Activated gamma-delta T cell treated with anti-CD3 and anti-CD28 coated beads, Interleukin-2, amount 50 U/mL, for 16 hours (primary cell): ENCODE measurements around the gene BTN3A1.
A peak's percentile ranks its signal among the peaks of the same experiment; 100 is the strongest.
"Not testable (repeated sequence)": the region's sequence is repeated elsewhere in the genome, so short reads cannot be mapped to it uniquely, and the experiment has no call there.

Source experiments
- DNase-seq: peaks from one replicate; pipeline ENCODE4 v3.0.0-alpha.2; 2020; ENCODE audit warnings: low read depth

Gene BTN3A1

GRCh38 chr6:26401987-26402658, at the start of gene BTN3A1:
Gene BTN3A1, plus strand, starts transcription at chr6:26402275. Its CDS starts 3,289 bp downstream, at chr6:26405564.
- peak; percentile 53 for DNase-seq

GRCh38 chr6:26352315-26352714, 49.8 kb upstream of the BTN3A1 start:
- no peak for DNase-seq

- no peak for DNase-seq
Measured at GRCh38 chr6:26354162-26354561, 47.9 kb upstream of the BTN3A1 start.

DNA sequence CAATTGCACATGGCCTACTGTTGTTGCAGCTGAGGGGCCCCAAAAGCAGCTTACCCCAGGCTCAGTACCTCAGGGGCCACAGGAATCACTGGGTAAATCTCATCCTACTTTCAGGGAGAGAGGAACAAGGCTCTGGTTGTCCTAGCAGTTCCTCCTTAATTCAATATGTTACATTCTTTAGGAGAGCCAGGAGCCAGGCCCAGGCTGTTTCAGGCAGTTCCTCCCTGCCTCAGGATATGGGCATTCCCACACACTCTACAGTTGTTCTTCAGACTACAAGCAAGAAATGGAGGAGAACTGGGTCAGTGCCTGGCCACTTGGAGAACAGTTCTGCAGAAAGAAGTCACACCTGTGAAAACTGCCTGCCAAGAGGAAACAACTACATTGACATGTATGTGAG, 46.7 kb upstream of the BTN3A1 start:
- no peak for DNase-seq

DNA sequence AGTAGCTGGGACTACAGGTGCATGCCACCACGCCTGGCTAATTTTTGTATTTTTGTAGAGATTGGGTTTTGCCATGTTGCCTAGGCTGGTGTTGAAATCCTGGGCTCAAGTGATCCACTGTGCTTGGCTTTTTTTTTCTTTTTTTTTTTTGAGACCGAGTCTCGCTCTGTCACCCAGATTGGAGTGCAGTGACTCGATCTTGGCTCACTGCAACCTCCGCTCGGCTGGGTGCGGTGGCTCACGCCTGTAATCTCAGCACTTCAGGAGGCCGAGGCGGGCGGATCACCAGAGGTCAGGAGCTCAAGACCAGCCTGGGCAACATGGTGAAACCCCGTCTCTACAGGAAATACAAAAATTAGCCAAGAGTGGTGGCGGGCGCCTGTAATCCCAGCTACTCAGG, 44.5 kb upstream of the BTN3A1 start:
- DNase-seq: not testable (repeated sequence)

DNA sequence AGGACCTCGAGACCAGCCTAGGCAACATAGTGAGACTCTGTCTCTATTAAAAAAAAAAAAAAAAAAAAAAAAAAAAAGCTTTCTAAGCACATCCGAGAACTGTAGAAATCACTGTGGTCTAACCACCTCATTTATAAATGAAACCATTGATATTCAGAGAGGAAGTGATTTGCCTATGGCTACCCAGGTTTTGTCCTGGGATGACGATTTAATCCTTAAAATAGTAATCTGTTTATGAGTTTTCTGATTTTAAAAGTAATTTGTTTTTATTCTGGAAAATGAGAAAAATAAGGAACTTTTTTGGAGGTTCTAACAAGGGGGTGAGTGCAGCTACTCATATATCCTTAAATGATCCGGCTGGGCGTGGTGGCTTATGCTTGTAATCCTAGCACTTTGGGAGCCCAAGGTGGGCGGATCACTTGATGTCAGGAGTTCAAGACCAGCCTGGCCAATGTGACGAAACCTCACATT, 43.5 kb upstream of the BTN3A1 start:
- no peak for DNase-seq

DNA sequence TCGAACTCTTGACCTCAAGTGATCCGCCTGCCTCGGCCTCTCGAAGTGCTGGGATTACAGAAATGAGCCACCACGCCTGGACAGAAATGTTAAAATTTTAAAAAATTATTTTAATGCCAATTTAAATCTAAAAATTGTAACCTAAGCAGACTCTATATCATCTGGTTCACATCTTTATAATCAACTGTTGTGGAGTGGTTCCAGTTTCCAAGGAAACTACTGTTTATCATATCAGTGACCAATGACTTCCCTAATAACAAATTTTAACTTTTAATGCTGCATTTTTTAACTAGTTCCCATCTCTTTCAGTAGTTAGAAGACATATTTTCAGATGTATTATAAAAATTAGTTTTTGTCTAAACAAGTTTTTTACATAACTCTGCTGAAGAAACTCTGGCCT, 42.3 kb upstream of the BTN3A1 start:
- no peak for DNase-seq

GRCh38 chr6:26360451-26361416, 41.3 kb upstream of the BTN3A1 start:
- no peak for DNase-seq

DNA sequence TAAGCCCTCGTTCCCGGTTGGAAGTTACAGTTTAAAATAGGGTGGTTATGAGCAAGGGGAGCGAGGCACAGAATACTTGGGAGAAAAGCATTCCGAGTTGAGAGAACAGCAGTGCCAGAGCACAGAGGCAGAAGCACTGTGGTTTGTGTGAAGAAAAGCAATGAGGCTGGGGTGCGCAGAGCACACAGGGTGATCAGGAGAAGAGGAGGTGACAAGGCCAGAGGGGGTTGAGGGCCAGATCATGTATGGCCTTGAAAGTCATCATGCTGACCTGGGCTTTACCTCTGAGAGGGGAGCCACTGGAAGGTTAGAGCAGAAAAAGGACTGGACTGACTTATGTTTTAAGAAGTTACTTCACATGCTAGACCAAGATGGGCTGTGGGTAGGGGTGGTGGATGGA, 40.5 kb upstream of the BTN3A1 start:
- no peak for DNase-seq

DNA sequence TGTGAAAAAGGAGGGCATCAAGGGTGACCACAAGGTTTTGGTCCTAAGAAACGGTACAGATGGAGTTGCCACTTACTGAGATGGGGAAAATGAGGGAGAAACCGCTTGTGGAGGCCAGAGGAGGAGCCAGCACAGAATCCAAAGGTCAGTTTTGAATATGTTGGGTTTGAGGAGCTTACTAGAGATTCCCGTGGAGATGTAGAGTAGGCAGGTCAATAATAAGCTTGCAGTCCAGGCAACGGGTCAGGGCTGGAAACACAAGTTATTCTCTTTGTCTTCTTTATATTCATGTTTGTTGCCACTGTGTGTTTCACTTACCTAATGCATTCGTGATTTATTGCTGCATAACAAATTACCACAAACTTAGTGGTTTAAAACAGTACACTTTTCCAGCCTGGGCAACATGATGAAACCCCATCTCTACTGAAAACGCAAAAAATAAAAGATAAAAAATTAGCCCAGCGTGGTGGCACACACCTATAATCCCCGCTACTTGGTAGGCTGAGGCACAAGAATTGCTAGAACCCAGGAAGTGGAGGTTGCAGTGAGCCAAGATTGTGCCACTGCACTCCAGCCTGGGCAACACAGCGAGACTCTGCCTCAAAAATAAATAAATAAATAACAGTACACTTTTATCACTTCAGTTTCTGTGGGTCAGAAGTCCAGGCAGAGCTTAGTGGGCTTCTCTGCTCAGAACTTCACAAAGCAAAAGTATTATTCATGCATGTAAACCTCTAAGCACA, 39.8 kb upstream of the BTN3A1 start:
- DNase-seq: no peak

- no peak for DNase-seq
Measured at GRCh38 chr6:26362836-26363220, 39.2 kb upstream of the BTN3A1 start.

- no peak for DNase-seq
Measured at GRCh38 chr6:26363882-26364701, 38.0 kb upstream of the BTN3A1 start.

DNA sequence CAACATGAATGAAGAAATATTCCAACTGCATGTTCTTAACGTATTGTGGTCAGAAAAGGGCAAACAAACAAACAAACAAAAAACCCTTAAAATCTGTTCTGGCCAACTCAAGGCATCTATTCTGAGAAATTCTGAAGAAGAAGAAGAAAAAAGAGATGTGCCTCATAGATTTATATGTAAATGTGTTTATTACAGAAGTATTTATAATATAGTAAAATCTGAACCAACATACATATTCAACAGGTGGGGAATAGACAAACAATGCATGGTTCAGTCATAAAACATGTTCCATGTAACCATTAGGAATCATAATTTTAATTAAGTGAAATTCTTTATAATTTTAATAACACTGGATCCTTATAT, 36.5 kb upstream of the BTN3A1 start:
- DNase-seq: no peak

DNA sequence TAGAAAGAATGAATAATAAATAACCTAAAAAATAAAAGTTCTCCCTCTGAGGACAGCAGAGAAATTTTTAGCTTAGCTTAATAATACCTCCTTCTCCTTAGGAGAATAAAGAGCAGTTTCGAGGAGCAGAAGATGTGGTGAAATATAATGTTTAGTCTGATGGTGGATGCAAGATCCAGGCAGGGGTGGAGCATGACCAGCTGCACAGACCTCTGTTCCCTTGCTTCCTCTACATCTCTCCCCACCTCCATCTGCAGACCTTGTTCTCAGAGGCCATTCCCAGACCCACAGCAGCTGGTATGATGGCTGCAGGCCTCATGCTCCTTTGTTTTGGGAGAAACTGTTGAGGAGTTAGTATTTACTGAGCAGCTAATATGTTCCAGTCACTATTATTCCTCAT, 35.6 kb upstream of the BTN3A1 start:
- no peak for DNase-seq

- no peak for DNase-seq
Measured at GRCh38 chr6:26367114-26367513, 35.0 kb upstream of the BTN3A1 start.

GRCh38 chr6:26371813-26372212, 30.3 kb upstream of the BTN3A1 start:
- not testable (repeated sequence) for DNase-seq

- DNase-seq: no peak
Measured at GRCh38 chr6:26372308-26373144, 29.5 kb upstream of the BTN3A1 start.

DNA sequence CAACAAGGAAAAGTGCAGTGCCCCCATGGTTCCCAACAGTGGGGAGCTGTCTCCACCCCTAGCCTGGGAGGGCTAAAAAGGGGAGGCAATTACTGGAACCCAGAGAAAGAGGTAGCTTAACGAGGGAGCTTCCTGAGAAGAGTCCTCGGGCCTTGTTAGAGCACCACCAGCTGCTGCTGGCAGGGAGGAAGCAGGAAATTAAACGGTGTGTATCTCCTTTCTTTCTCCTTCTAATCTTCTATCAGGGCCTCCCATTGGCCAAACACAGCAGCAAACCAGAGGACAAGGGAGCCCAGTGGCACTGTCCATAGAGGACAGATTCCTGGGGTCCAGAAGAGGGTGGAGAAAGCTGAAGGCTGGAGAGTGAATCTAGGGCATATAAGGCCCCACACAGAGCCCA, 26.8 kb upstream of the BTN3A1 start:
- DNase-seq: no peak

- DNase-seq: no peak
Measured at GRCh38 chr6:26377719-26378118, 24.4 kb upstream of the BTN3A1 start.

GRCh38 chr6:26378143-26378542, 23.9 kb upstream of the BTN3A1 start:
- not testable (repeated sequence) for DNase-seq

- no peak for DNase-seq
Measured at GRCh38 chr6:26379292-26379691, 22.8 kb upstream of the BTN3A1 start.
